ENCODE data around the gene CCDC91.

- TF ChIP-seq CTCF (conservative IDR thresholded peaks at IDR 0.05; ENCODE audit: low read depth, low read length) (no peak), EZH2 (IDR thresholded peaks at IDR 0.05; ENCODE audit: borderline replicate concordance, low read depth, low read length, poor library complexity, severe bottlenecking) (no peak)
Measured at GRCh38 chr12:28212182-28212581, 21.9 kb downstream of the CCDC91 start.

Data from A673 (cell line).